HepG2 (cell line): ENCODE data around the gene NRAP. TPM values are rescaled to one million over a fixed set of nuclear protein-coding genes. Genes with fewer than 3 reads are reported as not detected.

ENCODE experiments used
- ATAC-seq: fragments of 200-7000 bp; cut with Tn5 transposase; 3 replicates; pipeline ENCODE4 v1.9.1; 2020; ENCODE audit warnings: mild to moderate bottlenecking, moderate library complexity
- BruUV-seq: library from RNA; stranded (reverse); fragments of 400-500 nt; replicated peaks from 2 replicates; lab custom pipeline; 2021; lab: Mats Ljungman, UMichigan
- CTCF ChIA-PET: fragments of 300-600 bp; formaldehyde crosslinking; extraction: SDS; loops from one replicate; lab custom pipeline; 2021; ENCODE audit warnings: low total read pairs, inconsistent platforms, low intra/inter-chr PET ratio; lab: Yijun Ruan, JAX
- POLR2A ChIA-PET: fragments of 350-600 bp; sonication (Branson Sonifier 250); formaldehyde crosslinking; loops from one replicate; lab custom pipeline; 2020; ENCODE audit warnings: antibody characterized with exemption, inconsistent platforms; lab: Yijun Ruan, JAX
- DNase-seq: peaks from one replicate; pipeline ENCODE4 v3.0.0-alpha.2; 2015; ENCODE audit warnings: low spot score
- FAIRE-seq: peaks from 3 replicates; lab custom pipeline; 2011; peaks lifted over from hg19 to GRCh38; lab: Jason Lieb, UNC
- H2AFZ ChIP-seq: one replicate; pipeline ENCODE4 v1.6.1; 2011; ENCODE audit warnings: low read length, inconsistent platforms
- H3K27ac ChIP-seq: fragments of 300-600 bp; 3 replicates; pipeline ENCODE4 v1.8.0; 2011; ENCODE audit warnings: mixed run types, mild to moderate bottlenecking, mixed read lengths, low read length, inconsistent platforms; ENCODE audit not compliant: insufficient read depth; ENCODE audit errors: extremely low read length
- H3K27me3 ChIP-seq, 2 experiments: fragments of 200-600 bp in 1 of 2; 2 replicates in 1 of 2; 3 replicates in 1 of 2; pipeline versions ENCODE4 v1.6.0 to v1.8.0; 2011; ENCODE audit warnings: low read length in 2 of 2, mild to moderate bottlenecking in 2 of 2, moderate library complexity in 2 of 2, inconsistent platforms in 1 of 2; ENCODE audit not compliant: insufficient read depth in 2 of 2, control insufficient read depth in 1 of 2
- H3K36me3 ChIP-seq, 2 experiments: fragments of 200-600 bp in 1 of 2; replicated peaks in 1 of 2; 2 replicates in 1 of 2; 3 replicates in 1 of 2; pipeline versions ENCODE4 v1.5.1 to v1.8.0; 2011; ENCODE audit warnings: low read length in 2 of 2, inconsistent platforms in 1 of 2; ENCODE audit not compliant: insufficient read depth in 2 of 2, control insufficient read depth in 1 of 2
- H3K4me1 ChIP-seq: 2 replicates; pipeline ENCODE4 v1.5.1; 2012; ENCODE audit warnings: low read length, inconsistent platforms; ENCODE audit not compliant: insufficient read depth
- H3K4me2 ChIP-seq: 2 replicates; pipeline ENCODE4 v1.6.0; 2011; ENCODE audit warnings: low read depth, low read length, inconsistent platforms
- H3K4me3 ChIP-seq, 3 experiments: fragments of 200-600 bp in 1 of 3; sonication (generic), shearing (Covaris generic) in 1 of 3; replicated peaks in 1 of 3; 2 replicates each; pipeline ENCODE4 v1.5.1; 2011 to 2016; ENCODE audit warnings: low read length in 3 of 3, inconsistent platforms in 2 of 3, low read depth in 2 of 3, mild to moderate bottlenecking in 2 of 3, control low read depth in 1 of 3, mixed read lengths in 1 of 3; ENCODE audit not compliant: insufficient read depth in 1 of 3
- H3K79me2 ChIP-seq: one replicate; pipeline ENCODE4 v1.6.1; 2011; ENCODE audit warnings: low read length, inconsistent platforms; ENCODE audit not compliant: insufficient read depth
- H3K9ac ChIP-seq: 2 replicates; pipeline ENCODE4 v1.6.0; 2011; ENCODE audit warnings: mild to moderate bottlenecking, low read depth, low read length, inconsistent platforms; ENCODE audit not compliant: insufficient read depth
- H3K9me3 ChIP-seq: 2 replicates; pipeline ENCODE4 v1.5.1; 2012; ENCODE audit warnings: mild to moderate bottlenecking, low read length
- H4K20me1 ChIP-seq: 2 replicates; pipeline ENCODE4 v1.6.0; 2011; ENCODE audit warnings: inconsistent platforms, mild to moderate bottlenecking, low read length, moderate library complexity; ENCODE audit not compliant: insufficient read depth
- EEA1 ChIP-seq: sonication (generic); formaldehyde crosslinking; IDR thresholded peaks from 2 replicates; pipeline ENCODE4 v1.5.1; 2020; ENCODE audit warnings: mild to moderate bottlenecking, missing genetic modification reagents, borderline replicate concordance
- HMG20B ChIP-seq: conservative IDR thresholded peaks from 2 replicates; pipeline ENCODE4 v1.6.1; 2016; ENCODE audit warnings: missing genetic modification reagents, missing compliant biosample characterization
- MIXL1 ChIP-seq: IDR thresholded peaks from 2 replicates; pipeline ENCODE4 v1.6.1; 2016
- NFATC3 ChIP-seq: sonication (generic); formaldehyde crosslinking; IDR thresholded peaks from 2 replicates; pipeline ENCODE4 v1.5.1; 2020; ENCODE audit warnings: mild to moderate bottlenecking, missing genetic modification reagents
- PCBP2 ChIP-seq: fragments of 200-400 bp; formaldehyde crosslinking; optimal IDR thresholded peaks from 2 replicates; pipeline ENCODE3; 2018; ENCODE audit warnings: low read length, low read depth; ENCODE audit not compliant: poor library complexity, severe bottlenecking
- PREB ChIP-seq: sonication (generic); formaldehyde crosslinking; IDR thresholded peaks from 2 replicates; pipeline ENCODE4 v1.4.0; 2020; ENCODE audit warnings: missing genetic modification reagents
- SIX1 ChIP-seq: sonication (generic); formaldehyde crosslinking; IDR thresholded peaks from 2 replicates; pipeline ENCODE4 v1.4.0; 2020; ENCODE audit warnings: missing genetic modification reagents, borderline replicate concordance
- STAT6 ChIP-seq: sonication (generic); formaldehyde crosslinking; IDR thresholded peaks from 2 replicates; pipeline ENCODE4 v1.4.0; 2020; ENCODE audit warnings: missing genetic modification reagents, mild to moderate bottlenecking, borderline replicate concordance
- ZFP36 ChIP-seq: fragments of 150-350 bp; IDR thresholded peaks from 2 replicates; pipeline ENCODE4 v1.6.1; 2018; ENCODE audit warnings: borderline replicate concordance, low read length, low read depth; ENCODE audit not compliant: partially characterized antibody
- ZNF34 ChIP-seq: sonication (generic); formaldehyde crosslinking; IDR thresholded peaks from 2 replicates; pipeline ENCODE4 v1.4.0; 2020; ENCODE audit warnings: mild to moderate bottlenecking, missing genetic modification reagents, borderline replicate concordance
- ZNF83 ChIP-seq: sonication (generic); formaldehyde crosslinking; IDR thresholded peaks from 2 replicates; pipeline ENCODE4 v1.4.0; 2020; ENCODE audit warnings: missing genetic modification reagents, mild to moderate bottlenecking, borderline replicate concordance
- ZSCAN21 ChIP-seq: sonication (generic); formaldehyde crosslinking; IDR thresholded peaks from 2 replicates; pipeline ENCODE4 v1.8.0; 2022; ENCODE audit warnings: mild to moderate bottlenecking, missing genetic modification reagents, moderate library complexity, borderline replicate concordance
- WGBS: methylation state at CpG from one replicate; pipeline ENCODE4 v1.1.6; 2017; ENCODE audit warnings: low lambda C conversion rate; 5-methylcytosine and 5-hydroxymethylcytosine counted together
- in situ Hi-C: cut with HindIII; loops from 2 replicates; pipeline ENCODE4 v1.10.0; 2017; ENCODE audit warnings: low pct_unique_long_range_greater_than_20kb; ENCODE audit not compliant: extremely low pct_ligation_motif_present
- intact Hi-C: fragments of 100-400 bp; cut with micrococcal nuclease; formaldehyde crosslinking; loops from one replicate; pipeline ENCODE4 v1.10.0; 2022; ENCODE audit not compliant: unreplicated experiment
- polyA plus RNA-seq, 8 experiments: library from polyadenylated mRNA; depleted of rRNA in 3 of 8; stranded (reverse) in 7 of 8; unstranded in 1 of 8; fragments of >200 nt; fragmentation: Illumina TruSeq in 4 of 8; extraction: Trizol in 4 of 8; gene quantifications; 2 replicates each; pipeline versions ENCODE4 v1.2.1 to v1.2.3, GENCODE V29; 2011 to 2016; ENCODE audit warnings: low read depth in 4 of 8, missing spikeins in 1 of 8, mixed read lengths in 1 of 8; ENCODE audit not compliant: insufficient read depth in 1 of 8
- total RNA-seq, 5 experiments: library from RNA; depleted of rRNA; stranded (reverse); fragments of >200 nt; fragmentation: Illumina TruSeq; extraction: Trizol; gene quantifications; 2 replicates each; pipeline ENCODE4 v1.2.3, GENCODE V29; 2016; ENCODE audit warnings: low read depth in 1 of 5
- TF ChIP-seq, protein P1 (sequence below): sonication (generic); formaldehyde crosslinking; IDR thresholded peaks from 2 replicates; pipeline ENCODE4 v1.4.0; 2020; ENCODE audit warnings: mild to moderate bottlenecking, missing genetic modification reagents

NRAP gene
- total and polyA plus RNA-seq, 2 of the 13 experiments (the other 11 are each of a cell fraction or from before 2014, with no cell fraction given), result not detected

DNA sequence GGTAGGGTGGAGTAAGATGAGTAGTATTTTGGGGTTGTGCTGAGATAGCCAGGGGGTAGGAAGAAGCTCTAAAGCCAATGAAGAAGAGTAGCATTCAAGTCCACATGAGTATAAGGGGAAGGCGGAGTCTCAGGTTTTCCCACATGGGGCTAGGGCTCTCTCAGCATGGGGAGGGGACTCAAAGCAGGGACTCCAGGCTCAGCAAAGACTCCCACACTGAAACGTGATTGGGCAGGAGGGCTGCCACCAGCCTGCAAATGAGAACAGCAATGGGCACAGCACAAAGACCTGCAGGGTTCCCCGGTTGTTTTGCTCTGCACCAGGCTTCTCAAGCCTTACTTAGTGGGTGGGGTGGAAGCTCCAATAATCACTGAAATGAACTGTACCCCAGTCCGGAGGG, 1.5 kb upstream of the NRAP start (continued):
- TF ChIP-seq STAT6 (CRISPR knock-in tag) (no peak), SIX1 (CRISPR knock-in tag) (no peak), MIXL1 (no peak), PREB (CRISPR knock-in tag) (no peak), NFATC3 (CRISPR knock-in tag) (no peak)

DNA sequence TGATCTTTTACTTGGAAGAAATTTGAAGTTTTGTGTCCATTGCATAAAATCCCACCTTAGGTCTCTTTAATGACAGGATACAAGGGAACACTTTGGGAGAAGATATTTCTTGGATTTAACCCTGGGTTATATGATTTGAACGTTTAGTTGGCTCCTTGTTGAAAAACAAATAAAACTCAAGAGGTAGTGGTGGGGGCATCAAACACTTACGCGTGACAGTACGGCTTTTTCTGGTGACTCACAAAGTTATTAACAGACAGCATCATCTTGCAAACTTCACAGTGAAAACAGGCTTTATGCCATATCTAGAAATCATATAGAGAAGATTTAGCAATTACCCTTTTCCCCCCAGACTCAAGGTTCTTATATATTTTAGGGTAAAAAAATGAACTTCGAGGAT, 699 bp downstream of the NRAP start:
- TF ChIP-seq SIX1 (CRISPR knock-in tag) (no peak), PCBP2 (no peak), ZNF83 (CRISPR knock-in tag) (no peak), HMG20B (CRISPR knock-in tag) (no peak), ZSCAN21 (CRISPR knock-in tag) (no peak), ZFP36 (no peak), ZNF34 (CRISPR knock-in tag) (no peak), EEA1 (CRISPR knock-in tag) (no peak)
- TF ChIP-seq, protein P1, sequence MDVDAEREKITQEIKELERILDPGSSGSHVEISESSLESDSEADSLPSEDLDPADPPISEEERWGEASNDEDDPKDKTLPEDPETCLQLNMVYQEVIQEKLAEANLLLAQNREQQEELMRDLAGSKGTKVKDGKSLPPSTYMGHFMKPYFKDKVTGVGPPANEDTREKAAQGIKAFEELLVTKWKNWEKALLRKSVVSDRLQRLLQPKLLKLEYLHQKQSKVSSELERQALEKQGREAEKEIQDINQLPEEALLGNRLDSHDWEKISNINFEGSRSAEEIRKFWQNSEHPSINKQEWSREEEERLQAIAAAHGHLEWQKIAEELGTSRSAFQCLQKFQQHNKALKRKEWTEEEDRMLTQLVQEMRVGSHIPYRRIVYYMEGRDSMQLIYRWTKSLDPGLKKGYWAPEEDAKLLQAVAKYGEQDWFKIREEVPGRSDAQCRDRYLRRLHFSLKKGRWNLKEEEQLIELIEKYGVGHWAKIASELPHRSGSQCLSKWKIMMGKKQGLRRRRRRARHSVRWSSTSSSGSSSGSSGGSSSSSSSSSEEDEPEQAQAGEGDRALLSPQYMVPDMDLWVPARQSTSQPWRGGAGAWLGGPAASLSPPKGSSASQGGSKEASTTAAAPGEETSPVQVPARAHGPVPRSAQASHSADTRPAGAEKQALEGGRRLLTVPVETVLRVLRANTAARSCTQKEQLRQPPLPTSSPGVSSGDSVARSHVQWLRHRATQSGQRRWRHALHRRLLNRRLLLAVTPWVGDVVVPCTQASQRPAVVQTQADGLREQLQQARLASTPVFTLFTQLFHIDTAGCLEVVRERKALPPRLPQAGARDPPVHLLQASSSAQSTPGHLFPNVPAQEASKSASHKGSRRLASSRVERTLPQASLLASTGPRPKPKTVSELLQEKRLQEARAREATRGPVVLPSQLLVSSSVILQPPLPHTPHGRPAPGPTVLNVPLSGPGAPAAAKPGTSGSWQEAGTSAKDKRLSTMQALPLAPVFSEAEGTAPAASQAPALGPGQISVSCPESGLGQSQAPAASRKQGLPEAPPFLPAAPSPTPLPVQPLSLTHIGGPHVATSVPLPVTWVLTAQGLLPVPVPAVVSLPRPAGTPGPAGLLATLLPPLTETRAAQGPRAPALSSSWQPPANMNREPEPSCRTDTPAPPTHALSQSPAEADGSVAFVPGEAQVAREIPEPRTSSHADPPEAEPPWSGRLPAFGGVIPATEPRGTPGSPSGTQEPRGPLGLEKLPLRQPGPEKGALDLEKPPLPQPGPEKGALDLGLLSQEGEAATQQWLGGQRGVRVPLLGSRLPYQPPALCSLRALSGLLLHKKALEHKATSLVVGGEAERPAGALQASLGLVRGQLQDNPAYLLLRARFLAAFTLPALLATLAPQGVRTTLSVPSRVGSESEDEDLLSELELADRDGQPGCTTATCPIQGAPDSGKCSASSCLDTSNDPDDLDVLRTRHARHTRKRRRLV (CRISPR knock-in tag), result no peak
- TF ChIP-seq, all 625 proteins: peak for 0
- POLR2A ChIA-PET, result no interaction called here

More for the DNA sequence above, 699 bp downstream of the NRAP start:
- intact Hi-C loops, result no loop called here
- Histone ChIP-seq H3K27me3 (0 out of 5 replicates have a peak, but pooled peaks cover 0 to 3% of the 10 kb centered on the region in 2 experiments), H3K4me2 (no peak overlapping the region), H3K79me2 (no peaks in the 10 kb centered on the region), H3K36me3 (no peaks in the 10 kb centered on the region), H3K4me3 (no peak overlapping the region), H4K20me1 (no peaks in the 10 kb centered on the region), H3K4me1 (no peaks in the 10 kb centered on the region), H3K27ac (no peak overlapping the region), H3K9me3 (no peaks in the 10 kb centered on the region), H3K9ac (no peak overlapping the region), H2AFZ (no peak overlapping the region)
- no peak for FAIRE-seq
- no TSS peak for BruUV-seq
- ATAC-seq, result no peak
- DNase-seq, result no peak
- in situ Hi-C loops, result no loop called here
- WGBS, result 38% methylated on average over 5 of the region's 5 CpGs
- CTCF ChIA-PET, result no interaction called here
